GM12892 (cell line): ENCODE measurements around the gene DACT1.

Experiments used
- POLR2A ChIP-seq: IDR thresholded peaks from 2 replicates; pipeline ENCODE4 v1.6.1; 2011; ENCODE audit warnings: low read depth, low read length, control low read depth
- TAF1 ChIP-seq: IDR thresholded peaks from 2 replicates; pipeline ENCODE4 v1.6.1; 2011; ENCODE audit warnings: low read depth, mild to moderate bottlenecking, control low read depth, low read length, borderline replicate concordance

DNA sequence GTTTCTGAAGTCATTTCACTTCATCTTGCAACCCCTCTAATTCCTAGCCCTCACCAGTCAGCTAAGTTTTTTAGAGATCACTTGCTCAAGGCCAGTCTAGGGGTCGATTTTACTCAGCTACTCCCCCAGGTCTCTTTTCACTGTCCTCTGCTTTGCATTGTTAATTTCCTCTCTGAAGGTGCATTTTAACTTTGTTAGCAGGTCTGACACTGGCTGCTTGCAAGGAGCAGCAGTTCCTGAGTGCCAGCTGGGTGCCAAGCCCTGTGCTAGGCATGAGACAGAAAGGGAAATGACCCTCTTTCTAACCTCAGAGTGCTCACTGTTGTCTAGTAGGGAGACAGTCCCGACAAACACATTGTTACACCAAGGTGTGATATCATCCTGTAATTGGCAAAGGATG is 17.8 kb upstream of the DACT1 start:
- TF ChIP-seq POLR2A (no peak), TAF1 (no peak)
